Hematopoietic multipotent progenitor cell treated with erythropoietin and hydrocortisone succinate and interleukin-3 and kit ligand, for 4 days (in vitro differentiated cells): ENCODE data around the gene FAM76A.
A peak's percentile ranks its signal among the peaks of the same experiment; 100 is the strongest.
"Not testable (repeated sequence)": the region's sequence is repeated elsewhere in the genome, so short reads cannot be mapped to it uniquely, and the experiment has no call there.

Experiments used
- DNase-seq: peaks from one replicate; pipeline ENCODE4 v3.0.0-alpha.2; 2015

FAM76A gene

GRCh38 chr1:27725374-27726172, at the start of gene FAM76A:
Gene FAM76A, plus strand, starts transcription at chr1:27725961. Its CDS starts 120 bp downstream, at chr1:27726081.
- peak; percentile 100 for DNase-seq

- DNase-seq: no peak
Observed at GRCh38 chr1:27676410-27676809, 49.4 kb upstream of the FAM76A start.

GRCh38 chr1:27678747-27679146, 47.0 kb upstream of the FAM76A start:
- DNase-seq: no peak

GRCh38 chr1:27680225-27680791, 45.5 kb upstream of the FAM76A start:
- DNase-seq: not testable (repeated sequence)

GRCh38 chr1:27681580-27681979, 44.2 kb upstream of the FAM76A start:
- DNase-seq: not testable (repeated sequence)

- peak; percentile 10 for DNase-seq
Observed at GRCh38 chr1:27682351-27682944, 43.3 kb upstream of the FAM76A start.

GRCh38 chr1:27684176-27684575, 41.6 kb upstream of the FAM76A start:
- no peak for DNase-seq

GRCh38 chr1:27686223-27686990, 39.4 kb upstream of the FAM76A start:
- DNase-seq: peak; percentile 29

- DNase-seq: no peak
Observed at GRCh38 chr1:27687906-27688305, 37.9 kb upstream of the FAM76A start.

- DNase-seq: no peak
Observed at GRCh38 chr1:27689423-27690173, 36.2 kb upstream of the FAM76A start.

- no peak for DNase-seq
Observed at GRCh38 chr1:27690183-27690582, 35.6 kb upstream of the FAM76A start.

GRCh38 chr1:27696835-27697234, 28.9 kb upstream of the FAM76A start:
- not testable (repeated sequence) for DNase-seq

- DNase-seq: no peak
Observed at GRCh38 chr1:27704958-27705357, 20.8 kb upstream of the FAM76A start.

GRCh38 chr1:27705545-27705944, 20.2 kb upstream of the FAM76A start:
- DNase-seq: no peak

- DNase-seq: no peak
Observed at GRCh38 chr1:27710574-27710973, 15.2 kb upstream of the FAM76A start.

GRCh38 chr1:27713139-27713725, 12.5 kb upstream of the FAM76A start:
- peak; percentile 58 for DNase-seq

- DNase-seq: peak; percentile 15
Observed at GRCh38 chr1:27713869-27714513, 11.8 kb upstream of the FAM76A start.

GRCh38 chr1:27716262-27716895, 9.4 kb upstream of the FAM76A start:
- no peak for DNase-seq

- DNase-seq: peak; percentile 48
Observed at GRCh38 chr1:27719286-27720251, 6.2 kb upstream of the FAM76A start.

GRCh38 chr1:27724961-27725373, 794 bp upstream of the FAM76A start:
- DNase-seq: no peak
